H1 (cell line): Measurements from ENCODE around the gene SKAP1. TPM values are rescaled to one million over a fixed set of nuclear protein-coding genes. Genes with fewer than 3 reads are reported as not detected.
"Not testable (repeated sequence)": the region's sequence is repeated elsewhere in the genome, so short reads cannot be mapped to it uniquely, and the experiment has no call there.

Experiments used
- CTCF ChIA-PET: fragments of 300-600 bp; sonication (Branson Sonifier 250); formaldehyde crosslinking; loops from one replicate; lab custom pipeline; 2021; ENCODE audit not compliant: partially characterized antibody; lab: Charles Lee
- POLR2A ChIA-PET: fragments of 300-600 bp; sonication (Branson Sonifier 250); formaldehyde crosslinking; loops from one replicate; lab custom pipeline; 2021; ENCODE audit warnings: inconsistent platforms; ENCODE audit not compliant: partially characterized antibody; lab: Charles Lee
- DNase-seq, 2 experiments: peaks; one replicate each; pipeline versions ENCODE4 v3.0.0 to v3.0.0-alpha.2; 2010 to 2022; ENCODE audit warnings: low spot score in 2 of 2, low read depth in 1 of 2, mixed read lengths in 1 of 2
- FAIRE-seq: peaks from 2 replicates; lab custom pipeline; 2011; peaks lifted over from hg19 to GRCh38; lab: Jason Lieb, UNC
- H2AFZ ChIP-seq: 2 replicates; pipeline ENCODE4 v1.8.1; 2012; ENCODE audit warnings: low read length, inconsistent platforms
- H2AK5ac ChIP-seq: 2 replicates; pipeline ENCODE4 v1.6.1; 2013; ENCODE audit warnings: low read depth, low read length
- H2BK120ac ChIP-seq: replicated peaks from 2 replicates; pipeline ENCODE3; 2013; ENCODE audit warnings: low read depth, low read length, inconsistent platforms
- H2BK12ac ChIP-seq: 2 replicates; pipeline ENCODE4 v1.6.1; 2013; ENCODE audit warnings: low read depth, low read length
- H2BK15ac ChIP-seq: 2 replicates; pipeline ENCODE4 v1.6.1; 2013; ENCODE audit warnings: low read length
- H2BK20ac ChIP-seq: 2 replicates; pipeline ENCODE4 v1.6.1; 2013; ENCODE audit warnings: low read length
- H2BK5ac ChIP-seq: 2 replicates; pipeline ENCODE4 v1.6.1; 2013; ENCODE audit warnings: low read depth, low read length
- H3K14ac ChIP-seq: 2 replicates; pipeline ENCODE4 v1.6.1; 2013; ENCODE audit warnings: inconsistent platforms; ENCODE audit not compliant: insufficient read length
- H3K18ac ChIP-seq: 2 replicates; pipeline ENCODE4 v1.6.1; 2013; ENCODE audit warnings: low read length; ENCODE audit errors: extremely low read depth
- H3K23ac ChIP-seq: 2 replicates; pipeline ENCODE4 v1.6.1; 2013; ENCODE audit warnings: inconsistent platforms; ENCODE audit not compliant: insufficient read length
- H3K23me2 ChIP-seq: 2 replicates; pipeline ENCODE4 v1.6.1; 2013; ENCODE audit warnings: low read depth, low read length
- H3K27ac ChIP-seq: 2 replicates; pipeline ENCODE4 v1.6.1; 2011; ENCODE audit warnings: low read depth, low read length, inconsistent platforms
- H3K27me3 ChIP-seq, 4 experiments: replicated peaks in 1 of 4; 1 replicate in 1 of 4; 2 replicates in 3 of 4; pipeline versions ENCODE4 v1.6.1 to v1.8.1; 2011 to 2013; ENCODE audit warnings: low read length in 3 of 4, mild to moderate bottlenecking in 3 of 4, inconsistent platforms in 2 of 4, mixed read lengths in 2 of 4, moderate library complexity in 1 of 4; ENCODE audit not compliant: control insufficient read depth in 3 of 4, insufficient read depth in 3 of 4; ENCODE audit errors: extremely low read depth in 1 of 4
- H3K36me3 ChIP-seq, 4 experiments: 2 replicates each; pipeline versions ENCODE4 v1.6.1 to v1.8.1; 2011 to 2013; ENCODE audit warnings: mild to moderate bottlenecking in 4 of 4, low read length in 3 of 4, moderate library complexity in 2 of 4, control low read depth in 1 of 4, inconsistent platforms in 1 of 4; ENCODE audit not compliant: insufficient read depth in 4 of 4, control insufficient read depth in 2 of 4
- H3K4ac ChIP-seq: replicated peaks from 2 replicates; pipeline ENCODE3; 2013; ENCODE audit warnings: low read length, low read depth, mixed read lengths, inconsistent platforms; ENCODE audit not compliant: insufficient read length
- H3K4me1 ChIP-seq, 4 experiments: replicated peaks in 1 of 4; 1 replicate in 1 of 4; 2 replicates in 3 of 4; pipeline versions ENCODE4 v1.6.1 to v1.8.1; 2011 to 2013; ENCODE audit warnings: low read length in 3 of 4, inconsistent platforms in 2 of 4, mixed read lengths in 1 of 4; ENCODE audit not compliant: insufficient read depth in 4 of 4, control insufficient read depth in 3 of 4
- H3K4me2 ChIP-seq, 2 experiments: 2 replicates each; pipeline versions ENCODE4 v1.6.1 to v1.8.1; 2011 to 2013; ENCODE audit warnings: low read depth in 2 of 2, low read length in 2 of 2, control low read depth in 1 of 2, inconsistent platforms in 1 of 2, mild to moderate bottlenecking in 1 of 2; ENCODE audit not compliant: insufficient read depth in 1 of 2
- H3K4me3 ChIP-seq, 4 experiments: fragments of 200-600, 300-600 bp in 1 of 4; sonication (generic), shearing (Covaris generic), sonication (Bioruptor Twin) in 1 of 4; 2 replicates each; pipeline versions ENCODE4 v1.5.1 to v1.8.1; 2011 to 2016; ENCODE audit warnings: low read length in 4 of 4, low read depth in 3 of 4, control low read depth in 2 of 4, inconsistent platforms in 2 of 4, mild to moderate bottlenecking in 2 of 4, mixed read lengths in 1 of 4, moderate library complexity in 1 of 4; ENCODE audit not compliant: insufficient read depth in 2 of 4; ENCODE audit errors: extremely low read depth in 1 of 4
- H3K56ac ChIP-seq: replicated peaks from 2 replicates; pipeline ENCODE3; 2013; ENCODE audit warnings: low read depth, mild to moderate bottlenecking, mixed read lengths, low read length, inconsistent platforms; ENCODE audit not compliant: insufficient read length
- H3K79me1 ChIP-seq: 2 replicates; pipeline ENCODE4 v1.6.1; 2013; ENCODE audit warnings: low read depth, low read length, control low read depth
- H3K79me2 ChIP-seq, 2 experiments: 2 replicates each; pipeline versions ENCODE4 v1.6.1 to v1.8.1; 2012 to 2013; ENCODE audit warnings: low read length in 2 of 2, mild to moderate bottlenecking in 2 of 2, inconsistent platforms in 1 of 2; ENCODE audit not compliant: insufficient read depth in 2 of 2, control insufficient read depth in 1 of 2
- H3K9ac ChIP-seq, 4 experiments: replicated peaks in 1 of 4; 1 replicate in 1 of 4; 2 replicates in 3 of 4; pipeline versions ENCODE4 v1.6.1 to v1.8.1; 2011 to 2013; ENCODE audit warnings: low read depth in 3 of 4, low read length in 3 of 4, control low read depth in 2 of 4, mild to moderate bottlenecking in 2 of 4, moderate library complexity in 2 of 4, inconsistent platforms in 1 of 4; ENCODE audit errors: extremely low read depth in 1 of 4
- H3K9me3 ChIP-seq, 2 experiments: 2 replicates each; pipeline versions ENCODE4 v1.6.1 to v1.8.1; 2012 to 2013; ENCODE audit warnings: mild to moderate bottlenecking in 2 of 2, moderate library complexity in 2 of 2, control low read depth in 1 of 2, inconsistent platforms in 1 of 2, low read depth in 1 of 2, low read length in 1 of 2, mixed read lengths in 1 of 2; ENCODE audit not compliant: insufficient read depth in 2 of 2
- H4K20me1 ChIP-seq, 2 experiments: replicated peaks in 1 of 2; 2 replicates each; pipeline versions ENCODE3 to v1.8.1; 2011 to 2013; ENCODE audit warnings: inconsistent platforms in 2 of 2, low read length in 2 of 2, mild to moderate bottlenecking in 1 of 2; ENCODE audit not compliant: insufficient read depth in 2 of 2, control insufficient read depth in 1 of 2
- H4K5ac ChIP-seq: 2 replicates; pipeline ENCODE4 v1.6.1; 2013; ENCODE audit warnings: low read length, low read depth, mixed read lengths, inconsistent platforms; ENCODE audit not compliant: insufficient read length
- H4K8ac ChIP-seq: 2 replicates; pipeline ENCODE4 v1.8.0; 2013; ENCODE audit warnings: mild to moderate bottlenecking, moderate library complexity, low read length, inconsistent platforms; ENCODE audit not compliant: insufficient read depth; ENCODE audit errors: extremely low read depth
- H4K91ac ChIP-seq: replicated peaks from 2 replicates; pipeline ENCODE3; 2013; ENCODE audit warnings: low read length, mixed read lengths, inconsistent platforms; ENCODE audit not compliant: insufficient read length
- WGBS, 2 experiments: shearing (Covaris generic) in 1 of 2; methylation state at CpG; one replicate each; pipeline versions ENCODE4 v1.1.6 to v1.1.7; 2013 to 2015; ENCODE audit warnings: low lambda C conversion rate in 2 of 2, mixed read lengths in 2 of 2, inconsistent platforms in 1 of 2, low coverage in 1 of 2, missing lambda C conversion rate in 1 of 2; ENCODE audit not compliant: insufficient replicate concordance in 2 of 2, insufficient coverage in 1 of 2, insufficient read length in 1 of 2; ENCODE audit errors: extremely low coverage in 1 of 2, missing lambda C conversion rate in 1 of 2; 5-methylcytosine and 5-hydroxymethylcytosine counted together
- polyA plus RNA-seq, 7 experiments: library from polyadenylated mRNA; depleted of rRNA in 3 of 7; stranded (reverse) in 5 of 7; unstranded in 2 of 7; fragments of >200 nt in 5 of 7; fragments of 200-250 nt in 2 of 7; gene quantifications; 1 replicate in 5 of 7; 2 replicates in 1 of 7; 4 replicates in 1 of 7; pipeline versions ENCODE4 v1.2.1 to v1.2.3, GENCODE V29; 2011 to 2013; ENCODE audit warnings: missing spikeins in 2 of 7, mixed read lengths in 2 of 7
- total RNA-seq: library from RNA; stranded (reverse); fragmentation: NEBNext Ultra II Directional; extraction: Animal tissue kit (Norgen Biotek cat#: 25700); gene quantifications from 2 replicates; pipeline ENCODE4 v1.2.1, GENCODE V29; 2021

Gene SKAP1
- total and polyA plus RNA-seq, 2 of the 8 experiments (the other 6 are each of a cell fraction or from before 2014, with no cell fraction given): not detected

- H3K4me1 ChIP-seq, H2BK20ac ChIP-seq, H3K36me3 ChIP-seq, H4K5ac ChIP-seq, H3K27me3 ChIP-seq, H3K9ac ChIP-seq, H4K20me1 ChIP-seq, H3K9me3 ChIP-seq, H2BK5ac ChIP-seq, H2BK12ac ChIP-seq, H3K18ac ChIP-seq, FAIRE-seq, H3K14ac ChIP-seq, H3K56ac ChIP-seq, DNase-seq, H2BK120ac ChIP-seq, H4K8ac ChIP-seq, H3K4me3 ChIP-seq, POLR2A ChIA-PET, H3K79me1 ChIP-seq, H3K4ac ChIP-seq, H2AK5ac ChIP-seq, H3K23ac ChIP-seq, H4K91ac ChIP-seq, H3K23me2 ChIP-seq, H2AFZ ChIP-seq, H3K27ac ChIP-seq, H2BK15ac ChIP-seq, H3K79me2 ChIP-seq, H3K4me2 ChIP-seq: not testable (repeated sequence)
- CTCF ChIA-PET: interaction anchor here (1.1 to 5.5 kb wide), 2 partner anchors 9 to 96 kb away, joined by 3 to 25 read pairs; no protein-coding TSS in a partner anchor
- WGBS, 2 experiments: 83% methylated on average over 7 of the region's 11 CpGs; no CpG with 5 or more reads in 1 of the 2 experiments
Observed at GRCh38 chr17:48360861-48361633, 69.0 kb downstream of the SKAP1 start.
